GM21447 (cell line): ENCODE measurements around the gene TDRD10.
"Not testable (repeated sequence)": the region's sequence is repeated elsewhere in the genome, so short reads cannot be mapped to it uniquely, and the experiment has no call there.

Source experiments
- ATAC-seq: cut with Tn5 transposase; IDR thresholded peaks from one replicate; pipeline ENCODE4 v1.9.1; 2021; ENCODE audit not compliant: unreplicated experiment

Gene TDRD10

DNA sequence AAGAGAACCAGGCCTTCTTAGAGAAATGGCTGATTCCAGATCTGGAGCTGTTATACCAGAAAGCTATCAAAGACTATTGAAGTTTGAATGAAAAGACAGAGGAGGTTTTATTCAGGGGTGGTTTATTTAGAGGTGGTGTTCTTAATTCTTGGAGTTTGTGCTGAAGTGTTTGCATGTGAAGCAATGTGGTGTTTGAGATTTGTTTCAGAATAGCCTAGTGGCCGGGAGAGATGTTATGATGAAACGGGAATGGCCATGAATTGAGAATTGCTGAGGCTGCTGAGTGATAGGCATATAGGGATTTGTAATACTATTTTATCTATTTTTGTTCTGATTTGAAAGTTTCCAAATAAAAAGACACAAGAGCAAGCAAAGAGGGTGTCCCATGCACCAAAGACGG lies 10.7 kb downstream of the TDRD10 start:
- no peak for ATAC-seq

DNA sequence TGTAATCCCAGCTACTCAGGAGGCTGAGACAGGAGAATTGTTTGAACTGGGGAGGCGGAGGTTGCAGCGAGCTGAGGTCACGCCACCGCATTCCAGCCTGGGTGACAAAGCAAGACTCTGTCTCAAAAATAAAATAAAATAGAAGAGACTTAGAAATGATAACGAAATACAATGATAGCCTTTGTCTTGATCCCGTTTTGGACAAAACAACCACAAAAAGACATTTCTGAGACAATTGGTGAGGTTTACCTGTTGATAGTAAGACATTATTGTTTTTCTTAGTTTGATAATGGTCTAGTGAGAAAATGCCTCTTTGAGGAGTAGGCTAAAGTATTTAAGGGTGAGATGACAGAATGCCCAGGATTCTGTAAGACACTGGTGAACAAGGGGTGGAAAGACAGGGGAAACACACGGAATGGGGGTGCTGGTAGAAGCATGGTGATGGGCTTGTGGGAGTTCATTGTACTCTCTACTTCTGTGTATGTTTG lies 12.1 kb downstream of the TDRD10 start:
- no peak for ATAC-seq

GRCh38 chr1:154517661-154518060 lies 15.6 kb downstream of the TDRD10 start:
- ATAC-seq: no peak

GRCh38 chr1:154519591-154519991 lies 17.6 kb downstream of the TDRD10 start:
- no peak for ATAC-seq

- no peak for ATAC-seq
Observed at GRCh38 chr1:154520333-154520732, 18.3 kb downstream of the TDRD10 start.

DNA sequence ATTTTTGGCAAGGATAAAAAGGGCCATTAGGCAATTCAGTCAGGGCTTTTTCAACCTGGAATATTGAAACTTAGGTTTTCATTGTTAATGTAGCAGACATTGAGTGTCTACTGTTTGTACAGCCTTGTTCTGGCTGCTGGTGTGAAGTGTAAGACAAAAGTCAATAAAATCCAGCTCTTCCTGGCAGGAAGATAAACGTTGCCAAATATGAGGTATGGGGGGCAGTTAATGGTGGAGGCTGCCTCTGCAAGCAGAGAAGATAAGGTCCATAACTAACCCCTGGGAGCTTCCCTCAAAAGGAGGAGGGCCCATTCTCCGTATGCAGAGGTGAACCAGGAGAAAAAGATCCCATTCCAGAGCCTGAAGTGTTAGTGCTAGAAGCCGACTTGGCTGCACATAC lies 19.7 kb downstream of the TDRD10 start:
- ATAC-seq: no peak

DNA sequence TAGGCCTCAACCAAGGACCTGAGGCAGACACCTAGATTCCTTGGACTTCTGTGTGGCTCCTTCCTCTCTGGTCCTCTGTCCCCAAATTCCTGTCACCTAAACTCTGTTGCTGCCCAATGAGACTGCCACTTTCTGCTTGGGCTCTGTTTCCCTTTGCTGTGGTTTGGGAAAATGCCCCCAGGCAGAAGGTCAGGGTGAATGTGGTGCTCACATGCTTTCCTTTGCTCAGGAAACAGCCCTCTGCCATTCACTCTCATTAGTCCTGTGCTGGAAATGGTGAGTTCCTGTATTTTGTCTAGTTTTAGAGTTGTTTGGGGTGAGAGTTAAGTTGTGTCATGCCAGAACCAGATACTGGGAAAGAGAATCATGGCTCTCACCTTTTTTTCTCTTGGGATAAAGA lies 22.9 kb downstream of the TDRD10 start:
- no peak for ATAC-seq

- ATAC-seq: no peak
Observed at GRCh38 chr1:154527192-154527591, 25.2 kb downstream of the TDRD10 start.

DNA sequence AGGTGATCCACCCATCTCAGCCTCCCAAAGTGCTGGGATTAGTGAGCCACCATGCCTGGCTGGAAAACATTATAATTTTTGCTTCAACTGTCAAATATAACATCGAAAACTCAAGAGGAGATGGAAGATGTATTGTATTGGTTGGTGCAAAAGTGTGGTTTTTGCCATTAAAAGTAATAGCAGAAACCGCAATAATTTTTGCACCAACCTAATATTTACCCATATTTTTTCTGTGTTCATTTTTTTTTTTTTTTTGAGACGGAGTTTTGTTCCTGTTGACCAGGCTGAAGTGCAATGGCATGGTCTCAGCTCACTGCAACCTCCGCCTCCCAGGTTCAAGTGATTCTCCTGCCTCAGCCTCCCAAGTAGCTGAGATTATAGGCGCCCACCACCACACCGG lies 27.3 kb downstream of the TDRD10 start:
- ATAC-seq: no peak

- ATAC-seq: not testable (repeated sequence)
Observed at GRCh38 chr1:154531950-154532349, 29.9 kb downstream of the TDRD10 start.

- no peak for ATAC-seq
Observed at GRCh38 chr1:154533952-154534844, 32.2 kb downstream of the TDRD10 start.

DNA sequence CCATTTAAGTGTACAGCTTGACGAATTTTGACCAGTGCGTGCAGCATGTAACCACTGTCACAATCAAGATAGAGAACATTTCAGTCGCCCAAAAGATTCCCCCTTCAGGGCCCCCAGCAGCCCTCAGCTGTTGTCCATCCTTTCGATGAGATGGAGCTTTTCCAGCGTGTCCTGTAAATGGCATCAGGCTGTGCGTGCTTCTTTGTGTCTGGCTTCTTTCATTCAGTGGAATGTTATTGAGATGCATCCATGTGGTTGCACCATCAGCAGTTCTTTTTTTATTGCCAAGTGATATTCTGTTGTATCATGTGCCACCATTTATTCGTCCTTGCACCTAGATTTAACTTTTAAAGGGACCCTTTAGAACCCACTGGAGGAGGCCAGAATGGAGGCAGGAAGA lies 34.6 kb downstream of the TDRD10 start:
- no peak for ATAC-seq

DNA sequence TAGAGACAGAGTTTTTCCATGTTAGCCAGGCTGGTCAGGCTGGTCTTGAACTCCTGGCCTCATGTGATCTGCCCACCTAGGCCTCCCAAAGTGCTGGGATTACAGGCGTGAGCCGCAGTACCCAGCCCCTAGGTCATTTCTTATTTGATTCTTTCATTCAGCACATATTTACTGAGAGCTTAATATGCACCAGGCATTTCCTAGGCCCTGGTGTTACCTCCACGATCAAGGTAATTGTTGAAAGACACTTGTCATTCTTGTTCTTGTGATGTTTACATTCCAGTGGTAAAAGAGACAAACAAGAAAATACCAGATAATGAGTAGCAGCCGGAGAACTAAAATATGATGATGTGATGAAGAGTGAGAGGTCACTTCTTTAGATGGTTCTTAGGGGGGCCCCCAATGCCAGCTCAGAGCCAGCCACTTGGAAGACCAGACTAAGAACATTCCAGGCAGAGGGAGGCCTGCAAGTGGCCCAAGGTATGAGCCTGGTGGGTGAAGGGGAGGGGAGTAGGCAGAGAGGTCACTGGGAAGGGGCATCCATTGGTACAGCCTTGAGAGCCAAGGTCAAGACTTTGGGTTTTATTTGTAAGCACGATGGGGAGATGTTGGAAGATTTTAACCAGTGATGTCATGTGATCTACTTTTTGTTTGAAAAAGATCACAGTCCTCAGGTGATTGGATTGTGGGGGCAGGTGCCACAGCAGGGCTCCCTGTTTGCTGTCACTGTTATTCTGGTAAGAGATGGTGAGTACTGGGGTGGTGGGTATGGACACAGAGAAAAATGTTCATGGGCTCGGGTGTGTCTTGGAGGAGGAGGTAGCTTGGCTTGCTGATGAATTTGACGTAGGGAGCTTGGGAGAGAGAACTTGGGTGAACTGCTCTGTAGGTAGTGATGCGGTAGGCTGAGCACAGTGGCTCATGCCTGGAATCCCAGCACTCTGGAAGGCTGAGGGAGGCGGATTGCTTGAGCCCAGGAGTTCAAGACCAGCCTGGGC lies 37.8 kb downstream of the TDRD10 start:
- ATAC-seq: no peak

DNA sequence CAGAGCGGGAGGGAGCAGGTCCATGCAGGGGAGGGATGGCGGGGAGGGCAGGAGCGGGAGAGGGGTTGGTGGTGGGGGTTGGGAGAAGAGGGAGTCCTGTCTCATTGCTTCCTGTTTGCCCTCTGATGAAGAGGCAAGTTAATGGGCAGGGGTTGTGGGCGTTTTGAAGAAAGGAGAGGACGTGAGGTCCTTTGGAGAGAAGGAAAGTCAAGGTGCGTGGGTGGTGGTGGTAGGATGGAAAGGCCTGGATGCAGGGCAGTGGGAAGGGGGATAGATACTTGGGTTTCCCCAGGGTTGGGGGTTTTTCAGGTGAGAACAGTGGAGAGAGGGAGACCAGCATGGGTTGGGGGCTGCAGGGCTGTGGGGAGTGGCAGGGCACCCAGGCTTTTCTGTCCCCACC lies 39.2 kb downstream of the TDRD10 start:
- ATAC-seq: no peak

DNA sequence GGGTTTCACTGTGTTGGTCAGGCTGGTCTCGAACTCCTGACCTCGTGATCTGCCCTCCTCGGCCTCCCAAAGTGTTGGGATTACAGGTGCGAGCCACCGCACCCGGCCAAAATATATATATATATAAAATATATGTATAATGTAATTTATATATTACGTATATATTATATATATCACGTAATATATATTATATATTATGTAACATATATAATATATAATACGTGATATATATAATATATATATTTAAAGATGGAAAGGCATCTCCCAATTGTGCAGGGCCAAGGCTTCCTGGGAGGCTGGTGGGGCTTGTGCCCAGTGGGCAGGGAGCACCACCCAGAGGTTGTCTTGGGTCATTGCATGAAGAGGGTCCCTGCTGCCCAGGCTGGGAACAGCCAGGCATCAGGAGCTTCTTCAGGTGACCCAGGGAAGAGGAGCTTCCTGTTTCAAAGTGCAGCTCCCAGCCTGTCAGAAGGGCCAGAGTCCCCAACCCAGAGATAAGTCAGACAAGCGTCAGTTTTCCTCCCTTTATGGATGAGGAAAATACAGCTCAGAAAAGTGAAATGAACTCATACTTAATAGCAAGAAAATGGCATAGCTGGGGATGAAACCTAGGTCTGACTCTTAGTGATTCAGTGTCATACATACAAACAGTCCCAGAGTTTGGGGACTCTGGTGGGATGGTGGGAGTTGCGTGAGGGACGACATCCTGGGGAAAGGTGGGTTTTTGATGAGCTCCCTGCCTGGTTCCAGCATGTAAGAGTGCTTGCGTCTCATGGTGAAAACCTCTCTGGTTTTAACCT lies 44.4 kb downstream of the TDRD10 start:
- no peak for ATAC-seq

DNA sequence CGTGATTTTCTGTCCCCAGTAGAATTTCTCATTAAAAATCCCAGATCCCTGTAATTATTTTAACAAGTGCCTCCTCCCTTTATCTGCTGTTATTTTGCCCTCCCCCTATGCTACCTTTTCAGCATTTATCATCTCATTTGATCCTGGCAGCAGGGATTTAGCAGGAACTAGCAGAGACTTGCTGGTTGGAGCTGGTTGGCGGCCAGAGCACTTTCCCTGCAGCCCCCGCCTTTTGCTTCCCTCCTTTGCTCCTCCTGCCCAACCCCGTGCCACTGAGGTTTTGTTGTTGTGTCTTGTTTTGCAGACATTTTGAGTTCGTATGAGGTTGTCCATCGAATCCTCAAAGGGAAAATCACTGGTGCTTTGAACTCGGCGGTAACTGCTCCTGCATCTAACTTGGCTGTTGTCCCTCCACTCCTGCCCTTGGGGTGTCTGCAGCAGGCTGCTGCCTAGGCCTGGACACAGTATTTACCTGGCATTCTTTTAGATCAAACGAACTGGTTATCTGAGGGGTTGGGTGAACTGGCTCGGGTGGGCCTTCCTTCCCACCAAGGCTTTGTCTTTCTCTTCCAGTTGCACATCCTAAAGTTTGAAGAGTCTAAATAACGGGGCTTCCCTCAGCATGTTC lies 45.2 kb downstream of the TDRD10 start:
- ATAC-seq: no peak

DNA sequence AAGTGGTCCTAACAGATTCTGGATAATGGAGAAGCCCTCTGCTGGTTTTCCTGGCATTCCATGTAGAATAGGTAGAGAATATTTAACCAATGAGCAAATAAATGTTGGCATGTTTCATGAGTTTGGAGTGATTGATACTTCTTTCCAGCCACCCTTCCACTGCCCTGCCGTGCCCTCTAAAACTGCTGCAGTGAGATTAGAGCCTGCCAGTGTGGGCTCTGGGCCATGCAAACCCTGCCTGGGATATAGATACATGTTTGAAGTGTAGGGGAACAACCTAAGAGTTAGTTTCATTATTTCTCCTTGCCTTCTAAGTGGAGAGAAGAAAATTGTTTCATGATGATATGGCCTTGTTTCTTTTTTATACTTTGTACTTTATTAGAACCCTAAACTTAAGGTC lies 46.0 kb downstream of the TDRD10 start:
- no peak for ATAC-seq

GRCh38 chr1:154549202-154549770 lies 47.3 kb downstream of the TDRD10 start:
- ATAC-seq: no peak

- no peak for ATAC-seq
Observed at GRCh38 chr1:154550070-154550469, 48.1 kb downstream of the TDRD10 start.

- ATAC-seq: no peak
Observed at GRCh38 chr1:154550657-154551056, 48.6 kb downstream of the TDRD10 start.
